DMS 273 (cell line): ENCODE measurements around the gene LYPD1.

ENCODE experiments used
- DNase-seq: peaks from one replicate; lab custom pipeline; 2025; ENCODE audit not compliant: unreplicated experiment; lab: John Stamatoyannopoulos, UW

LYPD1 gene

GRCh38 chr2:132599556-132599955, 70.4 kb downstream of the LYPD1 start:
- no peak for DNase-seq

- no peak for DNase-seq
These were observed 71.5 kb downstream of the LYPD1 start for GRCh38 chr2:132598536-132598935.

DNA sequence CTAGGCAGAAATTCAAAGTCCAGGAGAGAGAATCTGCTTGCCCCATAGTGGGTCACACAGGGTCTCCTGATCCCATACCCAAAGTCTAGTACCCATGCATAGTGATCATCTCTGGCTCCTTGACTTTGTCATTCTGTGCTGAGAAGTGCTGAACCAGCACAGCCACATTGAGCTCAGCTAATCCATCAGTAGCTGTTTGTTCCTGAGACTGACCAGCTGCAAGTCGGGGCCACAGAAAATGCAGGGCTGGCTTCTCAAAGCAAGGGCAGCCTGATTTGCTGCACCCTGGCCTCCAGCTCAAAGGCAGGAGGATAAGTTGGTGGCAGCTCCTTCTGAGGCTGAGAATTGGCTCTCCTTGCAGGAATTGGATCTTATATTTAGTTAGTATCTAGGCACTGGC, 72.2 kb downstream of the LYPD1 start:
- no peak for DNase-seq

- no peak for DNase-seq
These were observed 72.8 kb downstream of the LYPD1 start for GRCh38 chr2:132597166-132597565.

DNA sequence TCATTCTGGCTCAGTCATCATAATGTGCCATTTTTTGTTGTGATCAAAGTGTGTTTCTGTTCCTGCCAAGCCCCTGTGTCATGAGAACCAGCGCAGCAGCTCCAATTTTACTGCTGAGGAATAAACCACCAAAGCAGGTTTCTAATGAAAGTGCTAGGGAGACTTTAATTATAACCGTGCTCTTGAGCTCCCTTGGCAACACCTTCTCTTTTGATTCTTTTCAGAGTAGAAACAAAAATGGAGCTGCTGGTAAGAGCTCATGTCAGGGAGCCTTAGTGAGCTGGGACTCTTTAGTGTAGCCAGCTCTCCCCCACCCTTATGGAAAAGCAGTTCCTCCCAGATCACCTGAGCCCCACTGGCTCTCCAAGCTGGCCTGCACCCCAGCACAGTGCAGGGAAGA, 74.3 kb downstream of the LYPD1 start:
- no peak for DNase-seq

GRCh38 chr2:132595186-132595585, 74.8 kb downstream of the LYPD1 start:
- no peak for DNase-seq
